ENCODE results near the gene GPC6.

GRCh38 chr13:94212196-94212595 is 985.6 kb downstream of the GPC6 start:
- TF ChIP-seq GATA2 (IDR thresholded peaks at IDR 0.05; ENCODE audit: low read depth, low read length) (no peak), GATA3 (IDR thresholded peaks at IDR 0.05; ENCODE audit: low read depth, low read length) (no peak)

All from SH-SY5Y (cell line).